NCI-H82 (cell line): Measurements from ENCODE around the gene BLVRA.
"Not testable (repeated sequence)": the region's sequence is repeated elsewhere in the genome, so short reads cannot be mapped to it uniquely, and the experiment has no call there.

Experiments used
- DNase-seq: peaks from one replicate; lab custom pipeline; 2025; lab: John Stamatoyannopoulos, UW

BLVRA gene

GRCh38 chr7:43808410-43808809 lies 49.9 kb downstream of the BLVRA start:
- DNase-seq = no peak

DNA sequence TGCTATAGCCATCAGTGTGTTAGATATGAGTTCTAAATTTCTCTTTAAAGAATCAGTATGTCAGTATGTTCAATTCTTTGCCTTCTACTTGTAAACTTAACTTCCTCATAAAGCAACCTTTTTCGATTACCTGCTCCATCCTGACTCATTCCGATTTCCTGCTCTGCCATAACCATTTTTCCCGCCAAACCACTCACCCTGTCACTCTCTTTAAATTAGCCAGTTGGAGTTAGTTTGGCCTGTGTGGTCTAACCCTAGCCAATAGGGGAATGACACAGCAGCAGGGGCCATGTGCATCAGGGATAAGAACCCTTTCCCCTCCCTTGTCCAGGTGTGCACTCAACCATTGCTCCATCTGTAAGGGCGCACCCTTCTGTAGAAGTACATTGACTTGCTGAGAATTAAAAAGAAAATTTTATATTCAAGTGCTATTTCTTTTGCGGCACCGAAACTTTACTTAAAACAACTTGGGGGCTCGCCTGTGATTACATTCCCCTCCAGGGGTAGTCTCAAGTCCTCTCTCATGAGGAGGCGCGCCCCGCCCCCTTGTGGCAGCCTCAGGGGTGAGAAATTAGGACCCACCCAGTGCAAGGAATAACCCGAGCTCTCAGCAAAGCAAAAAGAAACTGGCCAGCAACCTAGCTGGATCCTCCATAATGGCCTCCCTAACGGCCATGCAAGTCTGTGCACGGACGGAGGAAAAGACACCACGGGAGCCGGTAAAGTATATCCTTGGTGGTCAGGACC lies 51.9 kb downstream of the BLVRA start:
- DNase-seq = peak; percentile 56

DNA sequence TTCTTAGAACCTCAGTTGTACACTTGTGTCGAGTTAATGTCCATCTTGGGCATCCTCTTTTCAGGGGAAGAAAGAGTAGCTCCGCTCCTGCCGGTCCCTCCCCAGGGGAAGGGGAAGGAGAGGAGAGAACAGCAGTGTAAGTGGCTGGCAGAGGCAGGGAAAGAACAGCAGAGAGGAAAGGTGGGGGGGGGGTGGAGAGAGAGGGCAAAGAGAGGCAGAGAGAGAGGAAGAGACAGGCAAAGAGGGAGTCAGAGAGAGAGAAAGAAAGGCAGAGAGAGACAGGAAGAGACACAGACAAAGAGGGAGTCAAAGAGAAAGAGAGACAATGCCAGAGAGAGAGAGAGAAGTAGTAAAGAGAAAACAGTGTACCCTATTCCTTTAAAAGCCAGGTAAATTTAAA lies 56.9 kb downstream of the BLVRA start:
- DNase-seq = no peak

DNA sequence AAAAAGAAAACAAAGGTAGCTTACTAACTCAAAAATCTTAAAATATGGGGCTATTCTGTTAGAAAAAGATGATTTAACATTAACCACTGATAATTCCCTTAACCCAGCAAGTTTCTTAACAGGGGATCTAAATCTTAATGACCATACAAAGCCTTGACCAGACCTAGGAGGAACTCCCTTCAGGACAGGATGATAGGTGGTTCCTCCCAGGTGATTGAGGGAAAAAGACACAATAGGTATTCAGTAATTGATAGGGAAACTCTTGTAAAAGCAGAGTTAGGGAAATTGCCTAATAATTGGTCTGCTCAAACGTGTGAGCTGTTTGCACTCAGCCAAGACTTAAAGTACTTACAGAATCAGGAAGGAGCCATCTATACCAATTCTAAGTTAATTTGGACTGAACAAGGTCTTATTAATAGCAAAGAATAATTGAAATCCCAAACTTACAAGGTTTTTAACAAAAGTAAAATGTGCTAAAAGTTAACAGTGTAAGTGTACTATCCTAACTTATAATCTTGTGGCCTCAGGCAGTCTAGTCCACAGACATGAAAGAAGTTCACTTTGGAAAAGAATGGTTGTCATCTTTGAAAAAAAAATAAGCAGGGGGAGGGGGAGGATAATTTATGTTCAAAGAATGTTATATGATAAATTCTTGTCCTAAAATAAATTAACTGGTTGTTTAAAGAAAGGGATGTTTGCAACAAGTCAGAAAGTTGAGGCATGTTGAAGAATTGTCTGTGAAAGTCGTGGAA lies 57.7 kb downstream of the BLVRA start:
- not testable (repeated sequence) for DNase-seq

DNA sequence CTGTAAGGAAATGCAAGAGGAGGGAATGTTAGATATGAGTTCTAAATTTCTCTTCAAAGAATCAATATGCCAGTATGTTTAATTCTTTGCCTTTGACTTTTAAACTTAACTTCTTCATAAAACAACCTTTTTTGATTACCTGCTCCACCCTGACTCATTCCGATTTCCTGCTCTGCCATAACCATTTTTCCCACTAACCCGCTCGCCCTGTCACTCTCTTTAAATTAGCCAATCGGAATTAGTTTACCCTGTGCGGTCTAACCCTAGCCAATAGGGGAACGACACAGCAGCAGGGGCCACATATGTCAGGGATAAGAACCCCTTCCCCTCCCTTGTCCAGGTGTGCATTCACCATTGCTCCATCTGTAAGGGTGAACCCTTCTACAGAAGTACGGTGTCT lies 64.9 kb downstream of the BLVRA start:
- not testable (repeated sequence) for DNase-seq

- DNase-seq = no peak
These were observed 65.5 kb downstream of the BLVRA start for GRCh38 chr7:43823941-43824340.

GRCh38 chr7:43824513-43824912 lies 66.0 kb downstream of the BLVRA start:
- not testable (repeated sequence) for DNase-seq

- DNase-seq = no peak
These were observed 66.5 kb downstream of the BLVRA start for GRCh38 chr7:43824963-43825362.

DNA sequence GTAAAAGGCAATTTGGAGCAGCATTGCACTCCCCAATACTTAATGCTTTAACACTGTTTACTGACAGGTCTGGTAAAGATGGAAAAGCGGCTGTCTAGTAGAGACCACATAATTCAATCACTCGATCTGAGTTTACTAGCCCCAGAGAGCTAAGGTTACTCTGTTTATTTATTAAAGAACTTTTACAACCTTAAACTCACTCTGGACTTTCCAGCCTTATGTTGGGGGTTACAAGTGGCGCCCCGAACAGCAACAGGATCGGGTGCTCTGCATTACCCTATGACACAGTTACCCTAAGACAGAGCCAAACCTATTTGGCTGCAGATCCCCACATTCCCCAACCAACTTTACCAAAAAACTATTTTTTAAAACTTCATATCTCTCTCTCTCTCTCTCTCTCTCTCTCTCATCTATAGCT lies 66.9 kb downstream of the BLVRA start:
- DNase-seq = no peak

- not testable (repeated sequence) for DNase-seq
These were observed 72.4 kb downstream of the BLVRA start for GRCh38 chr7:43830917-43831316.

DNA sequence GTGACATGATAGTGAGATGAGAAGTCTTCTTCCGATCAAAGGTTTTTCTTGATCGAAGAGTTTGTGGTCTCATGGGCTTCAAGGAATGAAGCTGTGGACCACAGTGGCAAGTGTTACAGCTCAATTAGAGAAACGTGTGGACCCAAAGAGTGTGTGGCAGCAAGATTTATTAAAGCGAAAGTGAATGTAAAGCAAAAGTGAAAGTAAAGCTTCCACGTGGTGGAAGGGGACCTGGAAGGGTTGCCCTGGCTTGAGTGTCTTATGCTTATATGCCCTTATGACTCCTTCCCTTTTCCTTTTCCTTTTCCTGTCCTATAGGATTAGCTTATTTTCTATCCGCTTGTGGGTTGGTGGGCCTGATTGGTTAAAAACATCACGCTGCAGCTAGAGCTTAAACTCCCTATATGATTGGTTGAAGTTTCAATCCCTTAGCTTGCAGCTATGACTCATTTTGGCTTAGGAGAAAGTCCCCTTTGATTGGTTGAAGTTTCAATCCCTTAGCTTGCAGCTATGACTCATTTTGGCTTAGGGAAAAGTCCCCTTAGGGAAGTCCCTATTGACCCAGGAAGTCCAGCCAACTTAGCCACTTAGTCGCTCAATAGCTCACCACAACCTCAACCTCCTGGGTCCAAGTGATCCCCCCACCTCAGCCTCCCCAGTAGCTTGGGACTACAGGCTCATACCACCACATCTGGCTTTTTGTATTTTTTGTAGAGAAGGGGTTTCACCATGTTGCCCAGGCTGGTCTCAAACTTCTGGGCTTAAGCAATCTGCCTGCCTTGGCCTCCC lies 76.2 kb downstream of the BLVRA start:
- no peak for DNase-seq

GRCh38 chr7:43838201-43838658 lies 79.8 kb downstream of the BLVRA start:
- DNase-seq = peak; percentile 66

DNA sequence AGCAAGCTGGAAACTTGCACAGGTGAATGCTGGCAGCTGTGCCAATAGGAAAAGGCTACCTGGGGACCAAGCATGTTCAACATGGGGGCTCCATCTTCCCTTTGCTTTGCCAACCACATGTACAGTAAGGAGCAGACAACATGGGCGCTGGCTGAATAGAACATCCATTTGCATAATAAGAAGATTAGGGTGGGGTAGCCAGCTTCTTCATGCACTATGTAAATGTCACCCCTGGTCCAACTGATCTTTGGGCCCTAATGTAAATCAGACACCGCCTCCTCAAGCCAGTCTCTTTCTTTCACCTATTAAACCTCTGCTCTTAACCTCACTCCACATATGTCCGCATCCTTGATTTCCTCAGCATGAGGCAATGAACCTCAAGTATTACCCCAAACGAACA lies 84.8 kb downstream of the BLVRA start:
- DNase-seq = peak; percentile 10

DNA sequence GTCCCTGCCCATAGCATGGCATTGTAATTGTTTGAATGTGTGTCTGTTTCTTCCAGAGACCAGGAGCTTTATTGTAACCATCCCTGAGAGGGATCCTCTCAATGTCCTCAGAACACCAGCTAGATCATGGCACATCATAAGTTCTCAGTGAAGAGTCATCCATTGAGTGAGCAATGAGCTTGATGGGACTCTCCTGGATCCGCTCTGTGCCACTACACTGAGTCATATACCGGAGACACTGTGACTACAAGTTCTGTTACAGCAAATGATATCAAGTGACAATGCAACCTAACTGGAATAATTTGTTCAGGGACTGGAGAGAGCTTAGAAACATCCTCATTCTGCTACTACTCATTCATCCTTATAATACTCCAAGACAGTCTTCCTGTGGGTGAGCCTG lies 85.8 kb downstream of the BLVRA start:
- no peak for DNase-seq

- no peak for DNase-seq
These were observed 86.2 kb downstream of the BLVRA start for GRCh38 chr7:43844662-43845061.

GRCh38 chr7:43847496-43847895 lies 89.0 kb downstream of the BLVRA start:
- DNase-seq = no peak

GRCh38 chr7:43849047-43849446 lies 90.6 kb downstream of the BLVRA start:
- peak; percentile 62 for DNase-seq

- no peak for DNase-seq
These were observed 92.1 kb downstream of the BLVRA start for GRCh38 chr7:43850348-43851116.

DNA sequence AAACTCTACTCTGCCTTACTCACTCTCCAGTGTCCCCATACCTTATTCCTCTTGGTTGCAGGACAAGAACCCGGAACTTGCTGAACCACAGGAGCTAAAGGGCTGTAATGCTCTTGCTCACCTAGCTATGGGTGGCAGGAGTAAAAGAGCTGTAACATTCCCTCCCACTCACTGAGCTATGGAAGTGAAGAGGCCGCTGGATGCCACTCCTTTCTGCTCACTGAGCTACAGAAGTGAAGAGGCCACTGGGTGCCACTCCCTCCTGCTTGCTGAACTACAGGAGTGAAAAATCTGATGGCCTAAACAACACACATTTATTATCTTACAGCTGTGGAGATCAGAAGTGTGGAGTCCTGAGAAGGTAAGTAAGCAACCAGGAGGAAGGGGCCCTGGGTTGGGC lies 93.3 kb downstream of the BLVRA start:
- no peak for DNase-seq

GRCh38 chr7:43855176-43855575 lies 96.7 kb downstream of the BLVRA start:
- no peak for DNase-seq

GRCh38 chr7:43856316-43856715 lies 97.8 kb downstream of the BLVRA start:
- no peak for DNase-seq
